HepG2 (cell line): ENCODE data around the gene HDDC3. TPM values are rescaled to one million over a fixed set of nuclear protein-coding genes. Genes with fewer than 3 reads are reported as not detected.
A peak's percentile ranks its signal among the peaks of the same experiment; 100 is the strongest.

Source experiments
- ARNTL ChIP-seq: sonication (generic); formaldehyde crosslinking; IDR thresholded peaks from 2 replicates; pipeline ENCODE4 v1.4.0; 2020; ENCODE audit warnings: mild to moderate bottlenecking, missing genetic modification reagents
- DNMT3B ChIP-seq: conservative IDR thresholded peaks from 2 replicates; pipeline ENCODE4 v1.6.1; 2016; ENCODE audit warnings: missing biosample characterization, control low read depth
- MAF1 ChIP-seq: sonication (generic); formaldehyde crosslinking; IDR thresholded peaks from 2 replicates; pipeline ENCODE4 v1.5.0; 2020; ENCODE audit warnings: missing genetic modification reagents, borderline replicate concordance
- NFE2L1 ChIP-seq: sonication (generic); formaldehyde crosslinking; IDR thresholded peaks from 2 replicates; pipeline ENCODE4 v1.4.0; 2020; ENCODE audit warnings: missing genetic modification reagents, mild to moderate bottlenecking, borderline replicate concordance
- RBM22 ChIP-seq: fragments of 200-400 bp; formaldehyde crosslinking; optimal IDR thresholded peaks from 2 replicates; pipeline ENCODE3; 2017; ENCODE audit warnings: mild to moderate bottlenecking, low read length, moderate library complexity
- SMARCE1 ChIP-seq: fragments of 450-650 bp; IDR thresholded peaks from 2 replicates; pipeline ENCODE4 v1.6.1; 2017; ENCODE audit warnings: borderline replicate concordance
- SRSF9 ChIP-seq: fragments of 200-400 bp; formaldehyde crosslinking; IDR thresholded peaks from 2 replicates; pipeline ENCODE4 v1.6.1; 2018; ENCODE audit warnings: borderline replicate concordance, mild to moderate bottlenecking, low read depth, low read length; ENCODE audit not compliant: insufficient read depth, poor library complexity, severe bottlenecking
- THRA ChIP-seq: sonication (generic); formaldehyde crosslinking; IDR thresholded peaks from 2 replicates; pipeline ENCODE4 v1.4.0; 2020; ENCODE audit warnings: missing genetic modification reagents, borderline replicate concordance
- ZMYM2 ChIP-seq: sonication (generic); formaldehyde crosslinking; IDR thresholded peaks from 2 replicates; pipeline ENCODE4 v1.8.0; 2022; ENCODE audit warnings: mild to moderate bottlenecking, missing genetic modification reagents
- ZNF138 ChIP-seq: sonication (generic); formaldehyde crosslinking; IDR thresholded peaks from 2 replicates; pipeline ENCODE4 v1.5.0; 2020; ENCODE audit warnings: mild to moderate bottlenecking, low read depth, missing genetic modification reagents
- ZNF460 ChIP-seq: sonication (generic); formaldehyde crosslinking; IDR thresholded peaks from 2 replicates; pipeline ENCODE4 v1.5.1; 2020; ENCODE audit warnings: missing genetic modification reagents, mild to moderate bottlenecking, borderline replicate concordance
- polyA plus RNA-seq, 8 experiments: library from polyadenylated mRNA; depleted of rRNA in 3 of 8; stranded (reverse) in 7 of 8; unstranded in 1 of 8; fragments of >200 nt; fragmentation: Illumina TruSeq in 4 of 8; extraction: Trizol in 4 of 8; gene quantifications; 2 replicates each; pipeline versions ENCODE4 v1.2.1 to v1.2.3, GENCODE V29; 2011 to 2016; ENCODE audit warnings: low read depth in 4 of 8, missing spikeins in 1 of 8, mixed read lengths in 1 of 8; ENCODE audit not compliant: insufficient read depth in 1 of 8
- total RNA-seq, 5 experiments: library from RNA; depleted of rRNA; stranded (reverse); fragments of >200 nt; fragmentation: Illumina TruSeq; extraction: Trizol; gene quantifications; 2 replicates each; pipeline ENCODE4 v1.2.3, GENCODE V29; 2016; ENCODE audit warnings: low read depth in 1 of 5
- TF ChIP-seq, protein P1 (sequence below): IDR thresholded peaks from 2 replicates; pipeline ENCODE4 v1.6.1; 2016; ENCODE audit warnings: mild to moderate bottlenecking
- TF ChIP-seq, protein P2 (sequence below): sonication (generic); formaldehyde crosslinking; IDR thresholded peaks from 2 replicates; pipeline ENCODE4 v1.8.0; 2022; ENCODE audit warnings: low read depth, missing genetic modification reagents
- TF ChIP-seq, protein P3 (sequence below): sonication (generic); formaldehyde crosslinking; IDR thresholded peaks from 2 replicates; pipeline ENCODE4 v1.5.0; 2020; ENCODE audit warnings: mild to moderate bottlenecking, missing genetic modification reagents
- TF ChIP-seq, protein P4 (sequence below): sonication (generic); formaldehyde crosslinking; IDR thresholded peaks from 2 replicates; pipeline ENCODE4 v1.5.1; 2020; ENCODE audit warnings: mild to moderate bottlenecking, missing genetic modification reagents, borderline replicate concordance

The HDDC3 gene
- total and polyA plus RNA-seq, 2 of the 13 experiments (the other 11 are each of a cell fraction or from before 2014, with no cell fraction given), result 18.7 to 28.3 TPM

DNA sequence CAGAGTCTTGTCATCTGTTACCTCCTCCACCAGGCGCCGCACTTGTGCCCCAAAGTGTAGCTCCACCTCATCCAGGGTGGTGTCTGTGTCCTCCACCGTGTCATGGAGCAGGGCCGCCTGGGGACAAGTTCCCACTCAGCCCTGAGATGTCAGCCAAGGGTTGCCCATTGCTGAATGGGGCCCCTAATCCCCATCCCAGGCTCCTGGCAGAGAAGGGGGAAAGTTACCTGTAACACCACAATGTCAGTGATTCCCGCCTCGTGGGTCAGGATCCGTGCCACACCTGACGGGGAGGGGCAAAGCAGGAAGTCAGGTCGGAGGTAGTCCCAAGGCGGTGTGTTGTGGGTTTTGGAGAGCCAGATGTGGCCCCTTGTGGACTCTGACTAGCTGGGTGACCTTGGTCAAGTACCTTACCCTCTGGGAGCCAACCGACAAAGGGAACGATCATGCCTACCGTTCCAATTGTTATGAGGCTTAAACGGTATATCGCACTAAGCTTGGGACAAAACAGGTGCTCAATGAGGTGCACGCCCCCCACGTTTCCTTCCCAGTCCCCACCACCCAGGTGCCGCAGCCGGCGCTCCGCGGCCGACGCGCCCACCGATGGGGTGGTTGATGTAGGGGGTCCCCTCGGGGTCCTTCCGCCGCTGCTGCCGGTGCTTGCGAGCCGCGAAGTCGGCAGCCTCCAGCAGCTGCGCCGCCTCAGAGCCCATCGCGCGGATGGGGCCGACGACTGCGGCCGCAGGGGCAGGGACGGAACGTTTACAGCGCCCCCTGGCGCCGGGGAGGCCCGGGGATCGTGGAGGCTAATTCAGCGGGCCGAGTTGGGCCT is at the start of gene HDDC3 (continued):
- TF ChIP-seq THRA (CRISPR knock-in tag) (peak; percentile 80), NFE2L1 (CRISPR knock-in tag) (no peak), RBM22 (no peak), ZNF138 (CRISPR knock-in tag) (peak; percentile 80; the same call in 1 of the 2 replicates), SRSF9 (no peak), MAF1 (CRISPR knock-in tag) (peak; percentile 79; the same call in 1 of the 2 replicates), ZMYM2 (CRISPR knock-in tag) (peak; percentile 67; the same call in 1 of the 2 replicates), SMARCE1 (no peak), DNMT3B (no peak), ARNTL (CRISPR knock-in tag) (0 out of 2 replicates have a peak, but pooled peaks have one; percentile 30), ZNF460 (no peak)
- TF ChIP-seq, protein P1, sequence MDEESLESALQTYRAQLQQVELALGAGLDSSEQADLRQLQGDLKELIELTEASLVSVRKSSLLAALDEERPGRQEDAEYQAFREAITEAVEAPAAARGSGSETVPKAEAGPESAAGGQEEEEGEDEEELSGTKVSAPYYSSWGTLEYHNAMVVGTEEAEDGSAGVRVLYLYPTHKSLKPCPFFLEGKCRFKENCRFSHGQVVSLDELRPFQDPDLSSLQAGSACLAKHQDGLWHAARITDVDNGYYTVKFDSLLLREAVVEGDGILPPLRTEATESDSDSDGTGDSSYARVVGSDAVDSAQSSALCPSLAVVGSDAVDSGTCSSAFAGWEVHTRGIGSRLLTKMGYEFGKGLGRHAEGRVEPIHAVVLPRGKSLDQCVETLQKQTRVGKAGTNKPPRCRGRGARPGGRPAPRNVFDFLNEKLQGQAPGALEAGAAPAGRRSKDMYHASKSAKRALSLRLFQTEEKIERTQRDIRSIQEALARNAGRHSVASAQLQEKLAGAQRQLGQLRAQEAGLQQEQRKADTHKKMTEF (CRISPR knock-in tag), result peak; percentile 84
- TF ChIP-seq, protein P2, sequence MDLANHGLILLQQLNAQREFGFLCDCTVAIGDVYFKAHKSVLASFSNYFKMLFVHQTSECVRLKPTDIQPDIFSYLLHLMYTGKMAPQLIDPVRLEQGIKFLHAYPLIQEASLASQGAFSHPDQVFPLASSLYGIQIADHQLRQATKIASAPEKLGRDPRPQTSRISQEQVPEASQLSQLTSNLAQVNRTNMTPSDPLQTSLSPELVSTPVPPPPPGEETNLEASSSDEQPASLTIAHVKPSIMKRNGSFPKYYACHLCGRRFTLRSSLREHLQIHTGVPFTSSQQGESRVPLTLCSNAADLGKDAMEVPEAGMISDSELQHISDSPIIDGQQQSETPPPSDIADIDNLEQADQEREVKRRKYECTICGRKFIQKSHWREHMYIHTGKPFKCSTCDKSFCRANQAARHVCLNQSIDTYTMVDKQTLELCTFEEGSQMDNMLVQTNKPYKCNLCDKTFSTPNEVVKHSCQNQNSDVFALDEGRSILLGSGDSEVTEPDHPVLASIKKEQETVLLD, result no peak
- TF ChIP-seq, protein P3, sequence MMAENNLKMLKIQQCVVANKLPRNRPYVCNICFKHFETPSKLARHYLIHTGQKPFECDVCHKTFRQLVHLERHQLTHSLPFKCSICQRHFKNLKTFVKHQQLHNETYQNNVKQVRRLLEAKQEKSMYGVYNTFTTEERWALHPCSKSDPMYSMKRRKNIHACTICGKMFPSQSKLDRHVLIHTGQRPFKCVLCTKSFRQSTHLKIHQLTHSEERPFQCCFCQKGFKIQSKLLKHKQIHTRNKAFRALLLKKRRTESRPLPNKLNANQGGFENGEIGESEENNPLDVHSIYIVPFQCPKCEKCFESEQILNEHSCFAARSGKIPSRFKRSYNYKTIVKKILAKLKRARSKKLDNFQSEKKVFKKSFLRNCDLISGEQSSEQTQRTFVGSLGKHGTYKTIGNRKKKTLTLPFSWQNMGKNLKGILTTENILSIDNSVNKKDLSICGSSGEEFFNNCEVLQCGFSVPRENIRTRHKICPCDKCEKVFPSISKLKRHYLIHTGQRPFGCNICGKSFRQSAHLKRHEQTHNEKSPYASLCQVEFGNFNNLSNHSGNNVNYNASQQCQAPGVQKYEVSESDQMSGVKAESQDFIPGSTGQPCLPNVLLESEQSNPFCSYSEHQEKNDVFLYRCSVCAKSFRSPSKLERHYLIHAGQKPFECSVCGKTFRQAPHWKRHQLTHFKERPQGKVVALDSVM (CRISPR knock-in tag), result peak; percentile 15; the same call in 1 of the 2 replicates
- TF ChIP-seq, protein P4, sequence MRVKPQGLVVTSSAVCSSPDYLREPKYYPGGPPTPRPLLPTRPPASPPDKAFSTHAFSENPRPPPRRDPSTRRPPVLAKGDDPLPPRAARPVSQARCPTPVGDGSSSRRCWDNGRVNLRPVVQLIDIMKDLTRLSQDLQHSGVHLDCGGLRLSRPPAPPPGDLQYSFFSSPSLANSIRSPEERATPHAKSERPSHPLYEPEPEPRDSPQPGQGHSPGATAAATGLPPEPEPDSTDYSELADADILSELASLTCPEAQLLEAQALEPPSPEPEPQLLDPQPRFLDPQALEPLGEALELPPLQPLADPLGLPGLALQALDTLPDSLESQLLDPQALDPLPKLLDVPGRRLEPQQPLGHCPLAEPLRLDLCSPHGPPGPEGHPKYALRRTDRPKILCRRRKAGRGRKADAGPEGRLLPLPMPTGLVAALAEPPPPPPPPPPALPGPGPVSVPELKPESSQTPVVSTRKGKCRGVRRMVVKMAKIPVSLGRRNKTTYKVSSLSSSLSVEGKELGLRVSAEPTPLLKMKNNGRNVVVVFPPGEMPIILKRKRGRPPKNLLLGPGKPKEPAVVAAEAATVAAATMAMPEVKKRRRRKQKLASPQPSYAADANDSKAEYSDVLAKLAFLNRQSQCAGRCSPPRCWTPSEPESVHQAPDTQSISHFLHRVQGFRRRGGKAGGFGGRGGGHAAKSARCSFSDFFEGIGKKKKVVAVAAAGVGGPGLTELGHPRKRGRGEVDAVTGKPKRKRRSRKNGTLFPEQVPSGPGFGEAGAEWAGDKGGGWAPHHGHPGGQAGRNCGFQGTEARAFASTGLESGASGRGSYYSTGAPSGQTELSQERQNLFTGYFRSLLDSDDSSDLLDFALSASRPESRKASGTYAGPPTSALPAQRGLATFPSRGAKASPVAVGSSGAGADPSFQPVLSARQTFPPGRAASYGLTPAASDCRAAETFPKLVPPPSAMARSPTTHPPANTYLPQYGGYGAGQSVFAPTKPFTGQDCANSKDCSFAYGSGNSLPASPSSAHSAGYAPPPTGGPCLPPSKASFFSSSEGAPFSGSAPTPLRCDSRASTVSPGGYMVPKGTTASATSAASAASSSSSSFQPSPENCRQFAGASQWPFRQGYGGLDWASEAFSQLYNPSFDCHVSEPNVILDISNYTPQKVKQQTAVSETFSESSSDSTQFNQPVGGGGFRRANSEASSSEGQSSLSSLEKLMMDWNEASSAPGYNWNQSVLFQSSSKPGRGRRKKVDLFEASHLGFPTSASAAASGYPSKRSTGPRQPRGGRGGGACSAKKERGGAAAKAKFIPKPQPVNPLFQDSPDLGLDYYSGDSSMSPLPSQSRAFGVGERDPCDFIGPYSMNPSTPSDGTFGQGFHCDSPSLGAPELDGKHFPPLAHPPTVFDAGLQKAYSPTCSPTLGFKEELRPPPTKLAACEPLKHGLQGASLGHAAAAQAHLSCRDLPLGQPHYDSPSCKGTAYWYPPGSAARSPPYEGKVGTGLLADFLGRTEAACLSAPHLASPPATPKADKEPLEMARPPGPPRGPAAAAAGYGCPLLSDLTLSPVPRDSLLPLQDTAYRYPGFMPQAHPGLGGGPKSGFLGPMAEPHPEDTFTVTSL (CRISPR knock-in tag), result peak; percentile 53; the same call in 1 of the 2 replicates
